SU-DHL-6 (cell line): ENCODE results near the gene TNKS1BP1.

Experiments used
- H2AFZ ChIP-seq: fragments of 200-600 bp; sonication (generic); 2 replicates; pipeline ENCODE4 v1.6.1; 2014; ENCODE audit warnings: low read depth, mild to moderate bottlenecking, moderate library complexity, mixed read lengths, antibody characterized with exemption, low read length; ENCODE audit not compliant: severe bottlenecking
- H3F3A ChIP-seq: fragments of 200-600 bp; shearing (Covaris generic); 2 replicates; pipeline ENCODE4 v1.6.0; 2016; ENCODE audit warnings: antibody characterized with exemption, mild to moderate bottlenecking; ENCODE audit not compliant: insufficient read depth
- H3K27ac ChIP-seq: fragments of 200-600 bp; sonication (generic); 2 replicates; pipeline ENCODE4 v1.5.1; 2016; ENCODE audit warnings: low read depth, mild to moderate bottlenecking, low read length, moderate library complexity, mixed read lengths
- H3K27me3 ChIP-seq: fragments of 200-600 bp; sonication (generic), shearing (Covaris generic); 2 replicates; pipeline ENCODE4 v1.6.0; 2014; ENCODE audit warnings: mild to moderate bottlenecking, low read length
- H3K36me3 ChIP-seq: fragments of 200-600 bp; sonication (generic); 2 replicates; pipeline ENCODE4 v1.6.1; 2014; ENCODE audit warnings: mild to moderate bottlenecking, low read length, mixed read lengths
- H3K4me2 ChIP-seq: fragments of 300-600, 200-600 bp; shearing (Covaris generic), sonication (generic); 2 replicates; pipeline ENCODE4 v1.6.0; 2014; ENCODE audit warnings: low read length, low read depth, mild to moderate bottlenecking; ENCODE audit not compliant: poor library complexity, severe bottlenecking
- H3K4me3 ChIP-seq: fragments of 200-600 bp; sonication (generic); 2 replicates; pipeline ENCODE4 v1.5.1; 2014; ENCODE audit warnings: antibody characterized with exemption, low read length, mild to moderate bottlenecking, mixed read lengths; ENCODE audit not compliant: insufficient read depth, poor library complexity, severe bottlenecking
- H3K79me2 ChIP-seq: fragments of 200-600 bp; sonication (generic); 2 replicates; pipeline ENCODE4 v1.6.1; 2014; ENCODE audit warnings: mild to moderate bottlenecking, low read length, moderate library complexity; ENCODE audit not compliant: insufficient read depth
- H3K9ac ChIP-seq: fragments of 200-600 bp; sonication (generic); 2 replicates; pipeline ENCODE4 v1.7.0; 2014; ENCODE audit warnings: mild to moderate bottlenecking, low read length
- H3K9me2 ChIP-seq: fragments of 200-600 bp; sonication (generic); replicated peaks from 2 replicates; pipeline ENCODE4 v1.6.1; 2014; ENCODE audit warnings: low read length; ENCODE audit not compliant: insufficient read depth
- H3K9me3 ChIP-seq: fragments of 200-600 bp; sonication (generic); 2 replicates; pipeline ENCODE4 v1.6.1; 2014; ENCODE audit warnings: low read length, mixed read lengths; ENCODE audit not compliant: insufficient read depth
- H4K20me1 ChIP-seq: fragments of 200-600 bp; sonication (generic); 2 replicates; pipeline ENCODE4 v1.6.1; 2014; ENCODE audit warnings: low read depth, mild to moderate bottlenecking, antibody characterized with exemption, low read length, moderate library complexity, mixed read lengths
- EZH2phosphoT487 ChIP-seq: fragments of 200-600 bp; sonication (generic), shearing (Covaris generic); conservative IDR thresholded peaks from 2 replicates; pipeline ENCODE4 v1.6.1; 2018; ENCODE audit warnings: mild to moderate bottlenecking, antibody characterized with exemption, low read length, moderate library complexity, mixed read lengths
- TF ChIP-seq, protein P1 (sequence below): fragments of 200-600 bp; sonication (generic); IDR thresholded peaks from one replicate; pipeline ENCODE4 v1.5.1; 2017; ENCODE audit warnings: antibody characterized with exemption, mild to moderate bottlenecking, low read length, moderate library complexity; ENCODE audit not compliant: insufficient read depth, poor library complexity, severe bottlenecking

The TNKS1BP1 gene

GRCh38 chr11:57358991-57359390 lies 34.2 kb upstream of the TNKS1BP1 start:
- Histone ChIP-seq H3K27me3 (no peaks in the 10 kb centered on the region), H2AFZ (no peak overlapping the region), H3K9me2 (no peaks in the 10 kb centered on the region), H3K4me3 (no peak overlapping the region), H3K4me2 (no peak overlapping the region), H4K20me1 (no peaks in the 10 kb centered on the region), H3K36me3 (no peaks in the 10 kb centered on the region), H3K9ac (no peak overlapping the region), H3K9me3 (no peaks in the 10 kb centered on the region), H3K27ac (no peak overlapping the region), H3K79me2 (no peaks in the 10 kb centered on the region), H3F3A (no peaks in the 10 kb centered on the region)
- no peak for TF ChIP-seq EZH2phosphoT487
- TF ChIP-seq, protein P1, sequence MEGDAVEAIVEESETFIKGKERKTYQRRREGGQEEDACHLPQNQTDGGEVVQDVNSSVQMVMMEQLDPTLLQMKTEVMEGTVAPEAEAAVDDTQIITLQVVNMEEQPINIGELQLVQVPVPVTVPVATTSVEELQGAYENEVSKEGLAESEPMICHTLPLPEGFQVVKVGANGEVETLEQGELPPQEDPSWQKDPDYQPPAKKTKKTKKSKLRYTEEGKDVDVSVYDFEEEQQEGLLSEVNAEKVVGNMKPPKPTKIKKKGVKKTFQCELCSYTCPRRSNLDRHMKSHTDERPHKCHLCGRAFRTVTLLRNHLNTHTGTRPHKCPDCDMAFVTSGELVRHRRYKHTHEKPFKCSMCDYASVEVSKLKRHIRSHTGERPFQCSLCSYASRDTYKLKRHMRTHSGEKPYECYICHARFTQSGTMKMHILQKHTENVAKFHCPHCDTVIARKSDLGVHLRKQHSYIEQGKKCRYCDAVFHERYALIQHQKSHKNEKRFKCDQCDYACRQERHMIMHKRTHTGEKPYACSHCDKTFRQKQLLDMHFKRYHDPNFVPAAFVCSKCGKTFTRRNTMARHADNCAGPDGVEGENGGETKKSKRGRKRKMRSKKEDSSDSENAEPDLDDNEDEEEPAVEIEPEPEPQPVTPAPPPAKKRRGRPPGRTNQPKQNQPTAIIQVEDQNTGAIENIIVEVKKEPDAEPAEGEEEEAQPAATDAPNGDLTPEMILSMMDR: no peak

DNA sequence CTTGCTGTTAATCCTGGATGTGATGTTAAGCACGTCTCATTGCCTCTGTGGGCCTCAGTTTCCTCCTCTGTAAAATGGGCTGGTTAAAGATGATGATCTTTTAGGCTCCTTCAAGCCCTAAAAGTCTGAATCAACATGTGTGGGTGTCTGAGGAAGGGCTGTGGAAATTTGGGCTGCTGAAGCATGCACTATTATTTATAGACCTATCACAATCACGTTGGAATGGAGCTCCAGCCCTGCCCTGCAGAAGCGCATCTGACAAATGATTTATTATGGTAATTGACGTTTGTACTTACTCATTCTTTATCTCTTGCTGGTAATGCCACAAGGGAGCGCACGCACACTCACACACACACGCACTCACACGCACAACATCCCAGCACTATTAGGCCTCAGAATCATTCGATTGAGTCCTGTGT lies 33.8 kb upstream of the TNKS1BP1 start:
- Histone ChIP-seq H3K4me3 (no peak overlapping the region), H4K20me1 (no peaks in the 10 kb centered on the region), H3K9ac (no peak overlapping the region), H3K79me2 (no peaks in the 10 kb centered on the region), H3K27ac (no peak overlapping the region), H3F3A (no peaks in the 10 kb centered on the region), H3K9me2 (no peaks in the 10 kb centered on the region), H3K36me3 (no peaks in the 10 kb centered on the region), H3K27me3 (no peaks in the 10 kb centered on the region), H3K9me3 (no peaks in the 10 kb centered on the region), H3K4me2 (no peak overlapping the region), H2AFZ (no peak overlapping the region)
- no peak for TF ChIP-seq EZH2phosphoT487
- TF ChIP-seq, protein P1: no peak

GRCh38 chr11:57357856-57358255 lies 33.1 kb upstream of the TNKS1BP1 start:
- no peak overlapping the region for H3K4me3 ChIP-seq
- TF ChIP-seq, protein P1: no peak
- TF ChIP-seq EZH2phosphoT487: no peak
- no peaks in the 10 kb centered on the region for H3K9me3 ChIP-seq
- no peak overlapping the region for H3K9ac ChIP-seq
- no peaks in the 10 kb centered on the region for H3F3A ChIP-seq
- H3K9me2 ChIP-seq: no peaks in the 10 kb centered on the region
- H3K36me3 ChIP-seq: no peaks in the 10 kb centered on the region
- H4K20me1 ChIP-seq: no peaks in the 10 kb centered on the region
- H3K4me2 ChIP-seq: no peak overlapping the region
- no peak overlapping the region for H3K27ac ChIP-seq
- no peak overlapping the region for H2AFZ ChIP-seq
- H3K27me3 ChIP-seq: no peaks in the 10 kb centered on the region
- H3K79me2 ChIP-seq: no peaks in the 10 kb centered on the region

DNA sequence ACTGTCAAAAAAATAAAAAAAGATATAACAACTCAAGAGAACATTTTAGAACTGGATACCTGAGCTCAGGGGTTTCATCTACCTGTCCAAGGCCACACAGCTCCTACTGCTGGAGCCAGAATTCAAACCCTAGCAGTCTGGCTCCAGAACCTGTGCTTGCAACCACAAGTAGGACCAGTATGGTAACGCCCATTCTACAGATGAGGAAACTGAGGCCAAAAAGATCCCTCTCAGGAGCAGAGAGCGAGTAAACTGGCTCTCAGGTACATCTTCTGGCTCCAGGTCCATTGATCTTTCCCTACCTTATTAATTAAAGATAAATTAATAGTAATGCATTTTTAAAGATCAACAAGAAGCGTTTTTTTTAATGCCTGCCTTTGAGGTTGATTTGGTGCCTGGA lies 32.6 kb upstream of the TNKS1BP1 start:
- H3K27ac ChIP-seq: no peak overlapping the region
- TF ChIP-seq, protein P1: no peak
- TF ChIP-seq EZH2phosphoT487: no peak
- H3K9ac ChIP-seq: no peak overlapping the region
- H2AFZ ChIP-seq: no peak overlapping the region
- no peak overlapping the region for H3K4me3 ChIP-seq
- no peaks in the 10 kb centered on the region for H3F3A ChIP-seq
- no peaks in the 10 kb centered on the region for H3K79me2 ChIP-seq
- H3K27me3 ChIP-seq: no peaks in the 10 kb centered on the region
- no peaks in the 10 kb centered on the region for H3K36me3 ChIP-seq
- no peak overlapping the region for H3K4me2 ChIP-seq
- no peaks in the 10 kb centered on the region for H3K9me3 ChIP-seq
- H4K20me1 ChIP-seq: no peaks in the 10 kb centered on the region
- H3K9me2 ChIP-seq: no peaks in the 10 kb centered on the region
